Heart right ventricle (tissue), 16 donors: ENCODE measurements around the gene AFP. TPM values are rescaled to one million over a fixed set of nuclear protein-coding genes. Genes with fewer than 3 reads are reported as not detected.

ENCODE experiments used
- ATAC-seq, 8 donors: fragments of 200-7000 bp; cut with Tn5 transposase; one replicate each; pipeline ENCODE4 v1.9.1; 2020; ENCODE audit warnings: mild to moderate bottlenecking in 8 of 8, moderate library complexity in 8 of 8, moderate number of reproducible peaks in 1 of 8
- DNase-seq, 2 donors: peaks; one replicate each; pipeline ENCODE4 v3.0.0-alpha.2; 2020
- H3K27ac ChIP-seq, 10 donors: fragments of 200-600 bp; sonication (generic) in 2 of 10; one replicate each; pipeline versions ENCODE4 v1.5.0 to v1.8.0; 2020 to 2022; ENCODE audit warnings: mild to moderate bottlenecking in 3 of 10
- H3K27me3 ChIP-seq, 7 donors: fragments of 200-600 bp; one replicate each; pipeline ENCODE4 v1.8.0; 2021 to 2022; ENCODE audit warnings: mild to moderate bottlenecking in 2 of 7
- H3K36me3 ChIP-seq, 9 donors: fragments of 200-600 bp; sonication (generic) in 1 of 9; one replicate each; pipeline versions ENCODE4 v1.5.0 to v1.8.0; 2020 to 2022; ENCODE audit warnings: mild to moderate bottlenecking in 2 of 9
- H3K4me1 ChIP-seq, 9 donors: fragments of 200-600 bp; sonication (generic) in 1 of 9; one replicate each; pipeline versions ENCODE4 v1.5.0 to v1.8.0; 2020 to 2022; ENCODE audit warnings: mild to moderate bottlenecking in 4 of 9
- H3K4me3 ChIP-seq, 10 donors: fragments of 200-600 bp; sonication (generic) in 2 of 10; one replicate each; pipeline versions ENCODE4 v1.5.0 to v1.8.0; 2020 to 2022; ENCODE audit warnings: mild to moderate bottlenecking in 7 of 10, moderate library complexity in 2 of 10
- H3K9me3 ChIP-seq, 11 donors: fragments of 200-600 bp in 10 of 11; sonication (generic) in 2 of 11; one replicate each; pipeline versions ENCODE4 v1.5.0 to v1.8.0; 2013 to 2022; ENCODE audit warnings: mild to moderate bottlenecking in 2 of 11, control low read depth in 1 of 11, moderate library complexity in 1 of 11
- WGBS, 2 donors: extraction: QIAGEN DNeasy Blood & Tissue Kit; methylation state at CpG; one replicate each; pipeline ENCODE4 v1.1.7; 2013; ENCODE audit warnings: inconsistent platforms in 1 of 2; 5-methylcytosine and 5-hydroxymethylcytosine counted together
- intact Hi-C, 10 donors: fragments of 100-400 bp; cut with DNase I; formaldehyde crosslinking; loops; one replicate each; pipeline versions ENCODE4 v1.11.1 to v1.14.2; 2022
- polyA plus RNA-seq, 2 donors: library from polyadenylated mRNA; stranded (reverse); fragments of 200-250 nt; gene quantifications; one replicate each; pipeline ENCODE4 v1.2.3, GENCODE V29; 2013
- total RNA-seq, 10 donors: library from RNA; stranded (reverse); fragmentation: NEBNext Ultra II Directional in 3 of 10; extraction: Animal tissue kit (Norgen Biotek cat#: 25700) in 3 of 10; gene quantifications; one replicate each; pipeline versions ENCODE4 v1.2.1 to v1.2.4, GENCODE V29; 2021 to 2023
- TF ChIP-seq, protein P1 (sequence below), 9 donors: fragments of 200-600 bp; sonication (generic) in 2 of 9; IDR thresholded peaks; one replicate each; pipeline versions ENCODE4 v1.5.0 to v1.8.0; 2021 to 2022; ENCODE audit warnings: antibody characterized with exemption in 9 of 9, mild to moderate bottlenecking in 5 of 9, moderate library complexity in 1 of 9
- donor health status: Arrhythmogenic right ventricular cardiomyopathy.
- donor health status: ischemic (EF 13 %, LVEDD 7.1; RV severe dilation, severe dysfunction).
- donor health status: healthy with polysubstance abuse.
- donor health status: DM: no; HTN: yes; CAD: no.
- donor health status: DM: no; HTN: no; CAD: no.
- donor health status: ischemic (EF 25% LVEDD 6.9; RV normal size, moderate dysfunction).
- donor health status: ischemic (EF 25% LVEDD 5.7; RV mildly dilated, moderate dysfunction).
- donor health status: healthy.
- donor health status: DM: yes; HTN: yes; CAD: no.
- donor health status: Ischemic cardiomyopathy.
- donor health status: ischemic (EF 35%, LVEDD 5.7; RV mildly dilated, moderate dysfunction).
- donor health status: nonischemic (EF 11% LVEDD 7.7; RV severe dilation, severe dysfunction).
- donor health status: DM: yes; HTN: yes; CAD: no.
- donor health status: PGD.
- donor health status: ischemic (EF 29% LVEDD 5.4; RV normal size, mild dysfunction).
- donor health status: nonischemic (EF 23%, LVEDD 6.1; RV moderate dilation, normal function).

Gene AFP
- total and polyA plus RNA-seq, 12 donors = not detected

DNA sequence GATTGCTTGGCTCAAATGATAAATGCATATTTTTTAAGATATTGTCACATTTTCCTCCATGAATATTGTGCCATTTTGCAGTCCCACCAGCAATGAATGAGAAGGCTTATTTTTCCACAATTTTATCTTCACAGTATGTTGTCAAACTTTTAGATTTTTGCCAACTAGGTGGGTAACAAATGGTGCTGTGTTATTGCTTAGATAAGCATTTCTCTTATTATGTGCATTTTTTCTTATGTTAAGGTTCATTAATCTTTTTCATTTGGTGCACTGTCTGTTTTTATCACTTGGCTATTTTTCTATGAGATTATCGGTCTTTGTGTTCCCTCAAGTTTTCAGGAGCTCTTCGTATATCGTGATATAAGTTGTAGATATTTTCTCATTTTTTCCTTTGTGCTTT is 32.1 kb downstream of the AFP start:
- Histone ChIP-seq H3K36me3 (no peaks in the 10 kb centered on the region), H3K4me3 (no peak overlapping the region), H3K27me3 (no peaks in the 10 kb centered on the region), H3K9me3 (peaks cover 0 to 12% (median 0%) of the 10 kb centered on the region in 11 donors), H3K27ac (no peak overlapping the region), H3K4me1 (no peaks in the 10 kb centered on the region)
- intact Hi-C loops = no loop called here
- WGBS, 2 donors = 92 to 96% methylated on average over 3 of the region's 3 CpGs
- ATAC-seq (no peak), DNase-seq (no peak)
- TF ChIP-seq, protein P1, sequence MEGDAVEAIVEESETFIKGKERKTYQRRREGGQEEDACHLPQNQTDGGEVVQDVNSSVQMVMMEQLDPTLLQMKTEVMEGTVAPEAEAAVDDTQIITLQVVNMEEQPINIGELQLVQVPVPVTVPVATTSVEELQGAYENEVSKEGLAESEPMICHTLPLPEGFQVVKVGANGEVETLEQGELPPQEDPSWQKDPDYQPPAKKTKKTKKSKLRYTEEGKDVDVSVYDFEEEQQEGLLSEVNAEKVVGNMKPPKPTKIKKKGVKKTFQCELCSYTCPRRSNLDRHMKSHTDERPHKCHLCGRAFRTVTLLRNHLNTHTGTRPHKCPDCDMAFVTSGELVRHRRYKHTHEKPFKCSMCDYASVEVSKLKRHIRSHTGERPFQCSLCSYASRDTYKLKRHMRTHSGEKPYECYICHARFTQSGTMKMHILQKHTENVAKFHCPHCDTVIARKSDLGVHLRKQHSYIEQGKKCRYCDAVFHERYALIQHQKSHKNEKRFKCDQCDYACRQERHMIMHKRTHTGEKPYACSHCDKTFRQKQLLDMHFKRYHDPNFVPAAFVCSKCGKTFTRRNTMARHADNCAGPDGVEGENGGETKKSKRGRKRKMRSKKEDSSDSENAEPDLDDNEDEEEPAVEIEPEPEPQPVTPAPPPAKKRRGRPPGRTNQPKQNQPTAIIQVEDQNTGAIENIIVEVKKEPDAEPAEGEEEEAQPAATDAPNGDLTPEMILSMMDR (IDR thresholded peaks at IDR 0.05) = no peak

DNA sequence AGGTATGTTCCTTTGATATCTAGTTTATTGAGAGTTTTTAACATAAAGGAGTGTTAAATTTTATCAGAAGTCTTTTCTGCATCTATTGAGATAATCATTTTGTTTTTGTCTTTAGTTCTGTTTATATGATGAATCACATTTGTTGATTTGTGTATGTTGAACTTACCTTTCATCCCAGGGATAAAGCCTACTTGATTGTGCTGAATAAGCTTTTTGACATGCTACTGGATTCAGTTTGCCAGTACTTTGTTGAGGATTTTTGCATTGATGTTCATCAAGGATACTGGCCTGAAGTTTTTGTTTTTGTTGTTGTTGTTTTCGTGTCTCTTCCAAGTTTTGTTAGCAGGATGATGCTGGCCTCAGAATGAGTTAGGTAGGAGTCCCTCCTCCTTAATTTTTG is 34.7 kb downstream of the AFP start:
- no peaks in the 10 kb centered on the region for H3K36me3 ChIP-seq
- H3K4me3 ChIP-seq = no peak overlapping the region
- 74 to 80% methylated on average over 1 of the region's 1 CpG for WGBS, 2 donors
- H3K27me3 ChIP-seq = no peaks in the 10 kb centered on the region
- no peaks in the 10 kb centered on the region for H3K4me1 ChIP-seq
- intact Hi-C loops = no loop called here
- TF ChIP-seq, protein P1 (IDR thresholded peaks at IDR 0.05) = no peak
- DNase-seq = no peak
- no peak overlapping the region for H3K27ac ChIP-seq
- ATAC-seq = no peak
- H3K9me3 ChIP-seq = peaks cover 0 to 16% (median 3%) of the 10 kb centered on the region in 11 donors

DNA sequence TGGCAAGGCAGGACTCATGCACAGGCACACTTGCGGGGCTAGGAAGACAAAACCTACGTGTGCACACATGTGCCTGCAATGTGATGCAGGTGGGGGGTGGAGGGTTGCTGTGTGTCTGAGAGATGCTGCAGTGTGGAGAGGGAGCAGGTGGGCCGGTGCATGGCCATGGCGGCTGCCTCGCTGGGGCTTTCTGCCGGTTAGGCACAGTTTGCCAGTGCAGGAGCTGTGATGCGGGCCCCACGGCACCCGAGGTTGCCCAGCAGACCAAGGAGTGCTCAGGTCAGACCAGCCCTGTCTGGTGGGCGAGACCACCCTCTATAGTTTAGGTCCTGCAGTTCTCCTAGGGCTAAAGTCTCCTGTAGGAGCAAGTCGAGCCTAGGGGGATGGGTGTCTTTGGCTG is 41.2 kb downstream of the AFP start:
- 79 to 81% methylated on average over 11 of the region's 11 CpGs for WGBS, 2 donors
- intact Hi-C loops = no loop called here

DNA sequence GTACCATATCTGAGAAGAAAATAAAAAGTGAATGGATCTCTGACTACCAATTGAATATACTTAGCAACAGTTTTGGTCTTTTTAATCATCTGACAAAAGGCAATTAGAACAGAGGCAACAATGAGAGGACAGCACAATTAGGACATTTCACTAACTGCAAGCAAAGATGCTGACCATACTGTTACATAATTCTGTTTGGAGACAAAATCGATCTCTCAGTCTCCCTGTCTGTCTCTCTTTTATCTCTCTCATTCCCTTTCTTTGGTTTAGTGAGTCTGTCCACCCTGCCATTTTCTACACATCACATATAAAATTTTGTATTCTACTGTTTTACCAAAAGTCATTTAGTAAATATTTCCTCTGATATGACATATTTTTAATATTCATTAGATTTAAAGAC is 43.3 kb downstream of the AFP start:
- WGBS, 2 donors = 77 to 87% methylated on average over 1 of the region's 1 CpG
- Histone ChIP-seq H3K27ac (no peak overlapping the region), H3K9me3 (peaks cover 0 to 3% (median 0%) of the 10 kb centered on the region in 11 donors), H3K4me3 (no peak overlapping the region), H3K27me3 (no peaks in the 10 kb centered on the region), H3K36me3 (no peaks in the 10 kb centered on the region), H3K4me1 (no peaks in the 10 kb centered on the region)
- DNase-seq (no peak), ATAC-seq (no peak)
- intact Hi-C loops = no loop called here
- TF ChIP-seq, protein P1 (IDR thresholded peaks at IDR 0.05) = no peak

More for the DNA sequence above, 41.2 kb downstream of the AFP start:
- Histone ChIP-seq H3K27ac (no peak overlapping the region), H3K4me1 (no peaks in the 10 kb centered on the region), H3K36me3 (no peaks in the 10 kb centered on the region), H3K27me3 (no peaks in the 10 kb centered on the region), H3K9me3 (peaks cover 0 to 14% (median 3%) of the 10 kb centered on the region in 11 donors), H3K4me3 (no peak overlapping the region)
- ATAC-seq (no peak), DNase-seq (no peak)
- TF ChIP-seq, protein P1 (IDR thresholded peaks at IDR 0.05) = no peak
